Eye (tissue), 1 donor: ENCODE data around the gene RNF213.

Experiments used
- DNase-seq: peaks from one replicate; pipeline ENCODE4 v3.0.0-alpha.2; 2015

RNF213 gene

GRCh38 chr17:80260791-80261158 lies at the start of gene RNF213:
RNF213 (plus strand) TSS chr17:80260852; CDS start chr17:80263682, 2,830 bp downstream.
- DNase-seq = peak; percentile 56

DNA sequence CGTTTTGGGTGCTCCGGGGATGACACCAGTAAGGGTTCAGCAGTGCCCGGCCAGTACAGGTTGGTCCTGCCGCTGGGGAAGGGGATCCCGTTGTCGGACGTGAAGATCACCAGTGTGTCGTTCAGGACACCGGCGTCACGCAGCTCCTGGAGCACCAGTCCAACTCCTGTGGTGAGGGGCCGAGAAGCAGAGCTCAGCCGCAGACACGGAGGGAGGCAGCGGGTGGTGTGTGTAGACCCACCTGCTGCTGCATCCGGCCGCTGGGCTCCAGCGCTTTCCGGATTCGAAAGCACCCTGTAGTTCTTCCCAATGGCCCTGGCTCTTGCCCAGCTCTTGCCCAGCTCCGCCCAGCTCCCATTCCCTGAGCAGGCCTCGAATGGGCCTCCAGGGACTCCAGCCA lies 48.5 kb upstream of the RNF213 start:
- no peak for DNase-seq

- no peak for DNase-seq
Measured at GRCh38 chr17:80212511-80212910, 48.1 kb upstream of the RNF213 start.

- DNase-seq = no peak
Measured at GRCh38 chr17:80212962-80213642, 47.5 kb upstream of the RNF213 start.

DNA sequence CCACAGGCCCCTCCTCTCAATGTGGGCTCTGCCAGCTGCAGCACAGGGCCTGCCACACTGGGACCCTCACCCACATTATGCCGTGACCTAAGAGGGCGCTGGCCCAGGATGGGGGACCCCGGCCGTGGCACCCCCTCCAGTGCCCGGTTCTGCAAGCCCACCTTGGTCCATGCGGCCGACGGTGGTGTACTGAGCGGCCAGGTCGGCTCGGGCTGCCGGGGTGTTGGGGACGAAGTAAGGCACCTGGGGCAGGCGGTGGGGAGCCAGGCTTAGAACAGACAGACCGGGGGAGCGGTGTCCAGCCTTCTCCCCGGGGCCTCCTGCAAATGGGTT lies 47.0 kb upstream of the RNF213 start:
- no peak for DNase-seq

DNA sequence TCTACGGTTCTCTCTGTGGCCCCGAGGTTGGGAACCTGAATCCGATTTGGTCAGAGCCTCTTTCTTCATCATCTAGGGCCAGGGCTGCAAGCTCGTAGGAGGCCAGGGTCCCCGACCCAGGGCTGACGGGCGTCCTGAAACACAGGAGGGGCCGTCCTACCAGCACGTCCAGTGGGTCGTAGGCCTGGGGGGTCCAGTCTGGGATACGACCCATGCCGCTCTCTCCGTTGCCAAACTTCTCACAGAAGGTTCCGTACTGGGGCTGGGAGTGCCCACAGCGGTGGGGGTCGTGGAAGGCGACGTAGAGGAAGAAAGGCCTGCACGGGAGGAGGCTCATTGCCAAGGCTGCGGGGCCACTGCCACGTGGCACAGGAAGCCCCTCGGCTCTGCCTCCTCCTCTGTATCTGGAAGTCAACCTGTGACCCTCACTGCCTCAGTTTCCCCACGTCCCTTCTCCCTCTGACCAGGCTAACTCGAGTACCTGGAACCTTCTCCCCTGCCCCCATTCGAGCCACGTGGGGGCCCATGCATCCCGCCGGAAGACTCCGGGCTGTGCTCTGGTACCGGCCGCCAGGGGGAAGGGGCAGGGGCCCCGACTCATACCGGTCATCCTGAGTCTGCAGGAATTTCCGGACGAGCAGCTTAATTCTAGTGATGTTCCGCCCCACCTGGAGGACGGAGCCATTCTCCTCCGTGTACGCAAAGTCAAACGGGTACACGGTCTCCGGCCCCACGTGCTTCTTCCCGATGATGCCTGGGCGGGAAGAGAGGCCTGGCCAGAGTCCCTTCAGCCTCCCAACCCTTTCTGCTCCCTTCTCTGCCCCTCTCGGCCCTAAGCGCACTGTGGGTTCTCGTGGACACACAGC lies 46.4 kb upstream of the RNF213 start:
- no peak for DNase-seq

DNA sequence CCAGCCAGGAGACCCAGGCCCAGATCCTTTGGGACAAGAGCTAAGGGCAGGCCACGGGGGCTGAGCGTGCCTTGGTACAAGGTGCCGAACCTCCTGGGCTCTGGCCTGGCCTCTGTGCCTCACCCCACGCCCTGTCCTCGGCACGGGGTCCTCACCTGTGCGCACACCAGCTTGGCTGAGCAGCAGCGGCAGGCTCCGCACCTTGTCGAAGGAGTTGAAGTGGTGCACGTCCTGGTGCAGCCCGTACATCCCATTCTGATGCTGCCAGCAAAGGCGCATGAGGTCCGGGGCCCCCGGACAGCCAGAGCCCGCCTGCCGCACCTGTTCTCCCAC lies 45.8 kb upstream of the RNF213 start:
- DNase-seq = no peak

DNA sequence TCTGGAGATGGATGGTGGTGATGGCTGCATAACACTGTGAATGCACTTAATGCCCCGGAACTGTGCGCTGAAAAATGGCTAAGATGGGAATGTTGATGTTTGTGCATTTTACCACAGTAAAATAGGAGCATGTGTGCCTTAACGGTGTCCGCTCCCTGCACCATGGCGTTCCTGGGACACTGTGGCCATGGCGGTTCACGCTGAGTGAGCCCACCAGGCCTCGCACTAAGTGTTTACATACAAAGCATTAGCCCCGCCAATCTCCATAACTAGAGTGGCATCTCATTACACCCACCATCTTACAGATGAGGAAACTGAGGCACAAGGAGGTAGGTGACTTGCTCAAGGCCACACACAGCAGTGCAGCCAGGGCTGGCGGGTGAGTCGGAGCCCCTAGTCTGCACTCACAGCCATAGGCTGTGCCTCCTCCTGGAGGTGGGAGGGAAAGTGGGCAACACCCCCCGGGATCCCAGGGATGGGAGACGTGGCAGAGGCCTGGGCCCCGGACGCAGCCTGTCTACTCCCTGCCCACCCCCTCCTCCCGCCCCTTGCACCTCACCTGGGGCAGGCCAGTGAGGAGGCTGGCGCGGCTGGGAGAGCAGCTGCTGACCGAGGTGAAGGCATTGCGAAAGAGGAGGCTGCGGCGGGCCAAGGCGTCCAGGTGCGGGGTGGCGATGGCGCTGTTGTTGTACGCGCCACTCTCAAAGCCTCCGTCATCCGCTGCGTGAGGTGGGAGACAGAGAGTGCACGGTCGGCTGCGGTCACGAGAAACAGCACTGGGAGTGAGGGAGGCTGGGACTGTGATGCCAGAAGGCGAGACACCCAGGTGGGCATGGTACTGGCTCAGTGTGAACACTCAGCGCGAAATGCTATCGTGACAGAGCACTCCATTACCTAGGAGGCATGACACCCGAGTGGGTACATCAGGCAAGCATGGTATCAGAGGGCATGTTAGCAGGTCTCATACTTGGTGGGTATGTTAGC lies 43.9 kb upstream of the RNF213 start:
- no peak for DNase-seq

- DNase-seq = no peak
Measured at GRCh38 chr17:80217703-80218362, 42.8 kb upstream of the RNF213 start.

- no peak for DNase-seq
Measured at GRCh38 chr17:80218391-80218790, 42.3 kb upstream of the RNF213 start.

DNA sequence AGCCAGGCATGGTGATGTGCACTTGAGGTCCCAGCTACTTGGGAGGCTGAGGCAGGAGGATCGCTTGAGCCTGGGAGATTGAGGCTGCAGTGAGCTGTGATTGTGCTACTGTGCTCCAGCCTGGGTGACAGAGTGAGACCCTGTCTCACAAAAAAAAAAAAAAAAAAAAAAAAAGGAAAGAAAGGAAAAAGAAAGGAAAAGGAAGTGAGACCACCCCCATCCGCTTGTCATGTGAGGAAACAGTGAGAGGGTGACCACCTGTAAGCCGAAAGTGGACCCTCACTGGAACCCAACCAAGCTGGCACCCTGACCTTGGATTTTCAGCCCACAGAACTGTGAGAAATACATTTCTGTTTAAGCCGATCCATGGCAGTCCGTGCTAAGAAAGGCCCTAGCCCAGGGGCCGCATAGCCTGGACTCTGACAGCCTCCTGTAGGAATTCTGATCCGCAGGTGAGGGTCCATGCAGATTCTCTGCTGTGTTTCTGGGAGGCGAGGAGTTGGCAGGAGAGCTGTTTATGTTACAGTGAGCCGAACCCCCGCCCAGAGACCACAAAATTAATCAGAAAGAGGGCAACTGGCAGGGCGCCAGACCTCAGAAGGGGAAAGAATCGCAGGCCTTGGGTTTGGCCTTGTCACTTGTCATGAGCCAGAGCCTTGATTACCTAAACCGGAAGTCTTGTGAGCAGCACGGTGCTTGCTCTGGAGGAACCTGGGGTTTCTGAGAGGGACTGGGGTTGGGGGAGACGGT lies 41.5 kb upstream of the RNF213 start:
- peak; percentile 79 for DNase-seq

DNA sequence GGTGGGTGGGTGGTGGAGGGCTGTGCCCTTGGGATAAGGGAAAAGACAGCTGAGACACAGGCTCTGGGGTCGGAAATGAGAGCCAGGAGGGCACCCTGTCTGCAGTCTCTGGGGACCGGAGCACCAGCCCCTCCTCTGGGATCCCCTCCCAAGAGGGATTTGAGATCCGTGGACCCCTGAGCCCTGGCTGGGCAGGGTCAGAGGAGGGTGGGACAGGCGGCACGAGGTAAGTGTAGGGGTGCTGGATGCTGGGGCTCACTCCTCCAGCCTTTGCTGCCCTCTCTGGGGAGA lies 40.9 kb upstream of the RNF213 start:
- DNase-seq = no peak

- DNase-seq = peak; percentile 89
Measured at GRCh38 chr17:80220054-80220735, 40.5 kb upstream of the RNF213 start, which contains the start of the genes SGSH and SLC26A11. SGSH (minus strand) TSS chr17:80220333; CDS start chr17:80220313, 20 bp downstream. SLC26A11 (plus strand) TSS chr17:80220427; CDS start chr17:80221561, 1,134 bp downstream.

- peak; percentile 68 for DNase-seq
Measured at GRCh38 chr17:80220736-80221215, 39.9 kb upstream of the RNF213 start.

GRCh38 chr17:80221351-80222105 lies 39.1 kb upstream of the RNF213 start:
- no peak for DNase-seq

DNA sequence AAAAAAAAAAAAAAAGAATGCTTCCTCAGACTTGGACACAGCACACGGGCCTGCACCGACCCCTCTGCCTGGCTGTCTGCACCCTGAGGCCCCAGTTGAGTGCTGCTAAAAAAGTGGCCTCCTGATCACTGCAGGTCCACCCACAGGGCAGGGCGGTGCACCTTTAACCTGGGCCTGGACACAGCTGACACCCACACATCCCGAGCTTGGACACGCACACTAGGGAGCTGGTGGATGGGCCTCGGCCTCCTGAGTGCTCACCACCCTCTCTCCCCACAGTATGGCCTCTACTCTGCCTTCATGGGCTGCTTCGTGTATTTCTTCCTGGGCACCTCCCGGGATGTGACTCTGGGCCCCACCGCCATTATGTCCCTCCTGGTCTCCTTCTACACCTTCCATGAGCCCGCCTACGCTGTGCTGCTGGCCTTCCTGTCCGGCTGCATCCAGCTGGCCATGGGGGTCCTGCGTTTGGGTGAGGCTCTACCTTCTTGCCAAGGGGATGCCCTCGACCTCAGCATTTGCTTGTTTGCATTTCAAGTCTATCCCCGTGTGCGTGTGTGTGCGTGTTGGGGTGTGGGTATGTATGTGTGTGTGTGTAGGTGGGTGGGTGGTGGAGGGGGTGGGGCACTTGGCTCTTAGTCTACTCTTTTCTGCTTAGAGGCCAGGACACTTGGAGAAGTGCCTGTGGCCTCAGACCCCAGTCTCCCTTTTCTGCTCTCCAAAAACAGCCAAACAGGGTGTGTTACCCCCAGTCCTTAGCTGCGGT lies 38.1 kb upstream of the RNF213 start:
- DNase-seq = no peak

GRCh38 chr17:80223142-80223815 lies 37.4 kb upstream of the RNF213 start:
- no peak for DNase-seq

- no peak for DNase-seq
Measured at GRCh38 chr17:80223838-80224497, 36.7 kb upstream of the RNF213 start.

GRCh38 chr17:80224683-80225082 lies 36.0 kb upstream of the RNF213 start:
- DNase-seq = no peak
